ENCODE results near the gene MTOR.

DNA sequence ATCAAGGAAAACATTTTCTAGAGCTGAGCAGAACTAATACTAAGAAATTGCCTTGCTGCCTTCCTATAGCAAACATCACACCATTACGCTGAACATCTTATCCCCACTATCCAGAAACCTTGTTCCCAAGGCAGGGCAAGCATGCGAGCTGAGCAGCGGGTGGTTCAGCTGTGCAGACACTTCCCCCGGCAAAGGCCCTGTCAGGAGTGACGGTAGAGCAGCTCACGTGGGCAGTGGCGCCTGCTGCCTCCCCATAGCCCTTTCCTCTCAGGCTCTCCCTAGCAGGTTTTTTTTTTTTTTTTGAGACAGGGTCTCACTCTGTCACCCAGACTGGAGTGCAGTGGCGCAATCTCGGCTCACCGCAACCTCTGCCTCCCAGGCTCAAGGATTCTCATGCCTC, 86.9 kb downstream of the MTOR start:
- TF ChIP-seq EZH2 (IDR thresholded peaks at IDR 0.05) (no peak), POLR2AphosphoS5 (IDR thresholded peaks at IDR 0.05; ENCODE audit: borderline replicate concordance, low read depth, low read length) (no peak)
